ES-I3 (cell line): Measurements from ENCODE around the gene AMDHD2.

Source experiments
- H3K36me3 ChIP-seq: 2 replicates; pipeline ENCODE4 v1.6.1; 2013; ENCODE audit warnings: mild to moderate bottlenecking, low read length, control low read depth, moderate library complexity; ENCODE audit not compliant: insufficient read depth
- H3K4me1 ChIP-seq: 2 replicates; pipeline ENCODE4 v1.6.1; 2013; ENCODE audit warnings: mild to moderate bottlenecking, control low read depth, low read length; ENCODE audit not compliant: insufficient read depth
- H3K9ac ChIP-seq: 2 replicates; pipeline ENCODE4 v1.6.1; 2013; ENCODE audit warnings: low read depth, mild to moderate bottlenecking, low read length, moderate library complexity
- H3K9me3 ChIP-seq: 2 replicates; pipeline ENCODE4 v1.6.1; 2013; ENCODE audit warnings: mild to moderate bottlenecking, low read length, moderate library complexity; ENCODE audit not compliant: control insufficient read depth, insufficient read depth

AMDHD2 gene

GRCh38 chr16:2515180-2515851 is 4.9 kb upstream of the AMDHD2 start:
- Histone ChIP-seq H3K36me3 (no peaks in the 10 kb centered on the region), H3K4me1 (peaks cover 31% of the 10 kb centered on the region), H3K9ac (peak overlapping the region; percentile 92), H3K9me3 (no peaks in the 10 kb centered on the region)

GRCh38 chr16:2516391-2517240 is 3.6 kb upstream of the AMDHD2 start:
- Histone ChIP-seq H3K36me3 (no peaks in the 10 kb centered on the region), H3K9ac (no peak overlapping the region), H3K4me1 (peaks cover 25% of the 10 kb centered on the region), H3K9me3 (no peaks in the 10 kb centered on the region)

GRCh38 chr16:2517954-2518605 is 2.1 kb upstream of the AMDHD2 start:
- H3K4me1 ChIP-seq: 0 out of 2 replicates have a peak, but pooled peaks cover 12% of the 10 kb centered on the region
- H3K36me3 ChIP-seq: no peaks in the 10 kb centered on the region
- H3K9ac ChIP-seq: no peak overlapping the region
- H3K9me3 ChIP-seq: no peaks in the 10 kb centered on the region

- no peak overlapping the region for H3K9ac ChIP-seq
These were observed 1.1 kb upstream of the AMDHD2 start for GRCh38 chr16:2518823-2519710.

GRCh38 chr16:2519711-2520080 is 475 bp upstream of the AMDHD2 start:
- 0 out of 2 replicates have a peak, but pooled peaks cover 12% of the 10 kb centered on the region for H3K4me1 ChIP-seq
- H3K9ac ChIP-seq: no peak overlapping the region; the same call in 1 of the 2 replicates
- H3K36me3 ChIP-seq: peaks cover 2% of the 10 kb centered on the region; the same call in 1 of the 2 replicates
- no peaks in the 10 kb centered on the region for H3K9me3 ChIP-seq

More at GRCh38 chr16:2518823-2519710, 1.1 kb upstream of the AMDHD2 start:
- no peaks in the 10 kb centered on the region for H3K9me3 ChIP-seq
- no peaks in the 10 kb centered on the region for H3K36me3 ChIP-seq
- H3K4me1 ChIP-seq: 0 out of 2 replicates have a peak, but pooled peaks cover 12% of the 10 kb centered on the region

- 0 out of 2 replicates have a peak, but pooled peaks cover 4% of the 10 kb centered on the region for H3K4me1 ChIP-seq
- peak overlapping the region; percentile 68 for H3K9ac ChIP-seq
These were observed 787 bp downstream of the AMDHD2 start for GRCh38 chr16:2520784-2521531.

GRCh38 chr16:2523801-2524231 is 3.6 kb downstream of the AMDHD2 start:
- no peaks in the 10 kb centered on the region for H3K9me3 ChIP-seq
- H3K9ac ChIP-seq: no peak overlapping the region
- peaks cover 2% of the 10 kb centered on the region; the same call in 1 of the 2 replicates for H3K36me3 ChIP-seq
- no peaks in the 10 kb centered on the region for H3K4me1 ChIP-seq

More at GRCh38 chr16:2520784-2521531, 787 bp downstream of the AMDHD2 start:
- Histone ChIP-seq H3K36me3 (peaks cover 2% of the 10 kb centered on the region; the same call in 1 of the 2 replicates), H3K9me3 (no peaks in the 10 kb centered on the region)

GRCh38 chr16:2524339-2524938 is 4.3 kb downstream of the AMDHD2 start:
- H3K4me1 ChIP-seq: no peaks in the 10 kb centered on the region
- H3K9me3 ChIP-seq: no peaks in the 10 kb centered on the region
- H3K9ac ChIP-seq: no peak overlapping the region
- peaks cover 2% of the 10 kb centered on the region; the same call in 1 of the 2 replicates for H3K36me3 ChIP-seq

GRCh38 chr16:2526135-2526534 is 6.0 kb downstream of the AMDHD2 start:
- H3K9ac ChIP-seq: no peak overlapping the region
- H3K4me1 ChIP-seq: 0 out of 2 replicates have a peak, but pooled peaks cover 3% of the 10 kb centered on the region
- no peaks in the 10 kb centered on the region for H3K9me3 ChIP-seq
- H3K36me3 ChIP-seq: peaks cover 2% of the 10 kb centered on the region; the same call in 1 of the 2 replicates

- peaks cover 2% of the 10 kb centered on the region; the same call in 1 of the 2 replicates for H3K36me3 ChIP-seq
- 0 out of 2 replicates have a peak, but pooled peaks cover 5% of the 10 kb centered on the region for H3K4me1 ChIP-seq
These were observed 7.1 kb downstream of the AMDHD2 start for GRCh38 chr16:2527071-2527783.

GRCh38 chr16:2527784-2528100 is 7.6 kb downstream of the AMDHD2 start:
- Histone ChIP-seq H3K9me3 (no peaks in the 10 kb centered on the region), H3K36me3 (peaks cover 2% of the 10 kb centered on the region; the same call in 1 of the 2 replicates), H3K9ac (no peak overlapping the region), H3K4me1 (0 out of 2 replicates have a peak, but pooled peaks cover 5% of the 10 kb centered on the region)

More at GRCh38 chr16:2527071-2527783, 7.1 kb downstream of the AMDHD2 start:
- H3K9me3 ChIP-seq: no peaks in the 10 kb centered on the region
- no peak overlapping the region for H3K9ac ChIP-seq
